OCI-LY7 (cell line): Measurements from ENCODE around the gene CTNNAL1.

Experiments used
- EZH2phosphoT487 ChIP-seq: fragments of 200-600 bp; sonication (generic); IDR thresholded peaks from 2 replicates; pipeline ENCODE4 v1.6.1; 2018; ENCODE audit warnings: low read depth, borderline replicate concordance, mild to moderate bottlenecking, mixed run types, antibody characterized with exemption, low read length, moderate library complexity, mixed read lengths
- TF ChIP-seq, protein P1 (sequence below): fragments of 200-600 bp; sonication (generic); conservative IDR thresholded peaks from 2 replicates; pipeline ENCODE4 v1.5.1; 2014; ENCODE audit warnings: mild to moderate bottlenecking, antibody characterized with exemption, low read length, moderate library complexity, mixed read lengths

DNA sequence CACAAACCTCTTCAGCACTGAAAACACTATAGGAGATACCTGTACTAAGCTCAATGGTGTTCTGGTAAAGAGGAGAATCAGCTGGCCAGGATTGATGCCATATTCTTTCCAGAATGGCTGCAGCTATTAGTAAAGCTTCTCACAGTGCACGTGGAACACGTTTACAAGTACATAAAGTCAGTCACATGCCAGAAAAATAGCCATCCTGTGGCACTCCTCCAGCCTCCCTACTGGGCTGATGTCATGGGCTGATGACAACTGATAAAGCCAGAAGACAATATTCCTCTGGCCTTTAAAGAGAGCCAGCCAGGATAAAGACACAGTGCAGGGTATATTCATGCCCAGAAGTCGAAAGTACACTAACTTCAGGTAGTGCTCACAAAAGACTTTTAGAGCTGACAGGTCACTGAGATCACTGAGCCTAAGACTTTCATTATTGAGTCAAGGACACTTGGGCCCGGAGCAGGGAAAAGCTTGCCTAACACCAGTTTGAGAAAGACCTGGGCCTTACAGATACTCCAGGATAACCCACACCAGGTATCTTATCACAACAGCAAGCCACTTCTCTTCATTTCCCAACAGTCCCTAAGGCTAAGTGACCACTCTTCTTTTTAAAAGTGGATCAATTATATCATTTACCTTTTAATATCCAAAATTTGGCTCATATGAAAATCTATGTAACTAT, 49.7 kb downstream of the CTNNAL1 start:
- no peak for TF ChIP-seq EZH2phosphoT487
- TF ChIP-seq, protein P1, sequence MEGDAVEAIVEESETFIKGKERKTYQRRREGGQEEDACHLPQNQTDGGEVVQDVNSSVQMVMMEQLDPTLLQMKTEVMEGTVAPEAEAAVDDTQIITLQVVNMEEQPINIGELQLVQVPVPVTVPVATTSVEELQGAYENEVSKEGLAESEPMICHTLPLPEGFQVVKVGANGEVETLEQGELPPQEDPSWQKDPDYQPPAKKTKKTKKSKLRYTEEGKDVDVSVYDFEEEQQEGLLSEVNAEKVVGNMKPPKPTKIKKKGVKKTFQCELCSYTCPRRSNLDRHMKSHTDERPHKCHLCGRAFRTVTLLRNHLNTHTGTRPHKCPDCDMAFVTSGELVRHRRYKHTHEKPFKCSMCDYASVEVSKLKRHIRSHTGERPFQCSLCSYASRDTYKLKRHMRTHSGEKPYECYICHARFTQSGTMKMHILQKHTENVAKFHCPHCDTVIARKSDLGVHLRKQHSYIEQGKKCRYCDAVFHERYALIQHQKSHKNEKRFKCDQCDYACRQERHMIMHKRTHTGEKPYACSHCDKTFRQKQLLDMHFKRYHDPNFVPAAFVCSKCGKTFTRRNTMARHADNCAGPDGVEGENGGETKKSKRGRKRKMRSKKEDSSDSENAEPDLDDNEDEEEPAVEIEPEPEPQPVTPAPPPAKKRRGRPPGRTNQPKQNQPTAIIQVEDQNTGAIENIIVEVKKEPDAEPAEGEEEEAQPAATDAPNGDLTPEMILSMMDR: no peak
